HCT116 (cell line): ENCODE data around the gene ELL2.

Experiments used
- CEBPB ChIP-seq: IDR thresholded peaks from 2 replicates; pipeline ENCODE4 v1.6.1; 2012; ENCODE audit warnings: low read depth
- EGR1 ChIP-seq: IDR thresholded peaks from 2 replicates; pipeline ENCODE4 v1.6.1; 2012; ENCODE audit warnings: low read depth
- EZH2 ChIP-seq: fragments of 200-600 bp; sonication (generic); IDR thresholded peaks from 2 replicates; pipeline ENCODE4 v1.6.1; 2017; ENCODE audit warnings: antibody characterized with exemption, mixed run types
- EZH2phosphoT487 ChIP-seq: fragments of 200-600 bp; IDR thresholded peaks from 2 replicates; pipeline ENCODE4 v1.6.1; 2018; ENCODE audit warnings: antibody characterized with exemption, borderline replicate concordance
- POLR2A ChIP-seq: IDR thresholded peaks from 2 replicates; pipeline ENCODE4 v1.7.0; 2011; ENCODE audit warnings: borderline replicate concordance; ENCODE audit not compliant: insufficient read depth, insufficient read length; ENCODE audit errors: extremely low read depth
- POLR2AphosphoS5 ChIP-seq: IDR thresholded peaks from 2 replicates; pipeline ENCODE4 v1.6.1; 2011; ENCODE audit warnings: mild to moderate bottlenecking, low read depth, low read length, moderate library complexity
- RAD21 ChIP-seq: IDR thresholded peaks from 2 replicates; pipeline ENCODE4 v1.6.1; 2012; ENCODE audit warnings: low read depth, mild to moderate bottlenecking
- SIN3A ChIP-seq: IDR thresholded peaks from 2 replicates; pipeline ENCODE4 v1.6.1; 2012; ENCODE audit warnings: low read depth
- SP1 ChIP-seq: IDR thresholded peaks from 2 replicates; pipeline ENCODE4 v1.6.1; 2012; ENCODE audit warnings: low read depth
- TCF7L2 ChIP-seq: IDR thresholded peaks from 2 replicates; pipeline ENCODE4 v1.7.0; 2011; ENCODE audit warnings: borderline replicate concordance, inconsistent platforms; ENCODE audit not compliant: insufficient read depth, insufficient read length; ENCODE audit errors: extremely low read depth
- YY1 ChIP-seq: IDR thresholded peaks from 2 replicates; pipeline ENCODE4 v1.6.1; 2011; ENCODE audit warnings: low read length, low read depth, moderate library complexity, mild to moderate bottlenecking; ENCODE audit not compliant: insufficient replicate concordance; ENCODE audit errors: extremely low read depth
- ZFX ChIP-seq: fragments of 450-650 bp; IDR thresholded peaks from 2 replicates; pipeline ENCODE4 v1.6.1; 2017
- TF ChIP-seq, protein P1 (sequence below), 3 experiments: fragments of 200-600 bp in 1 of 3; sonication (generic) in 1 of 3; IDR thresholded peaks in 2 of 3; conservative IDR thresholded peaks in 1 of 3; 2 replicates each; pipeline ENCODE4 v1.5.1; 2012 to 2017; ENCODE audit warnings: low read depth in 2 of 3, low read length in 2 of 3, antibody characterized with exemption in 1 of 3, borderline replicate concordance in 1 of 3, control low read depth in 1 of 3, mild to moderate bottlenecking in 1 of 3, mixed read lengths in 1 of 3, mixed run types in 1 of 3, moderate library complexity in 1 of 3; ENCODE audit not compliant: insufficient read depth in 1 of 3
- TF ChIP-seq, protein P2 (sequence below): IDR thresholded peaks from 2 replicates; pipeline ENCODE4 v1.6.1; 2012

DNA sequence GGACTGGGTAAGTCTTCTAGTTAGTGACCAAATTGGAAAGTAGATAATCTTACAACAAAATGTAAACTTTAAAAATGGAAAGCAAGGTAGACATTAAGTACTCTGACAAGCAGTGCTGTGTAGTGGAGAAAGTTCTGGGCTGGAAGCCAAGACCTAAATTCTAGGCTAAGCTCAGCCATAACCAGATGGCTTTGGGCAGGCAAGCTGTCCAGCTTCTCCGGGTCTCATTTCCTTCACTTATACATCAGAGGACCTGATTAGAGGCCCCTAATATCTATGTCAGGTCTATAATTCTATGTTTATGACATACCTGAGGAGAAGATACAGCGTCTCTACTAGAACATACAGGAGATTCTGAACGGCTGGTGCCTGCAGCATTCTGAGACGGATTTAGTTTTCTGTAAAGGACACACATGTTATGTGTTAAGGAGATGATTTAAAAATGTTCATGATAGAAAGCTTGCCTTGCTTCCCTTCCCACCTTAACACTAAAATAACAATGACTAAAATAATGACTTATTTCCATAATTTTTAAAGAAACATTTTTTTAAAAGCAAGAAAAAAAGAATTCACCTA lies 61.2 kb downstream of the ELL2 start:
- TF ChIP-seq, protein P1, sequence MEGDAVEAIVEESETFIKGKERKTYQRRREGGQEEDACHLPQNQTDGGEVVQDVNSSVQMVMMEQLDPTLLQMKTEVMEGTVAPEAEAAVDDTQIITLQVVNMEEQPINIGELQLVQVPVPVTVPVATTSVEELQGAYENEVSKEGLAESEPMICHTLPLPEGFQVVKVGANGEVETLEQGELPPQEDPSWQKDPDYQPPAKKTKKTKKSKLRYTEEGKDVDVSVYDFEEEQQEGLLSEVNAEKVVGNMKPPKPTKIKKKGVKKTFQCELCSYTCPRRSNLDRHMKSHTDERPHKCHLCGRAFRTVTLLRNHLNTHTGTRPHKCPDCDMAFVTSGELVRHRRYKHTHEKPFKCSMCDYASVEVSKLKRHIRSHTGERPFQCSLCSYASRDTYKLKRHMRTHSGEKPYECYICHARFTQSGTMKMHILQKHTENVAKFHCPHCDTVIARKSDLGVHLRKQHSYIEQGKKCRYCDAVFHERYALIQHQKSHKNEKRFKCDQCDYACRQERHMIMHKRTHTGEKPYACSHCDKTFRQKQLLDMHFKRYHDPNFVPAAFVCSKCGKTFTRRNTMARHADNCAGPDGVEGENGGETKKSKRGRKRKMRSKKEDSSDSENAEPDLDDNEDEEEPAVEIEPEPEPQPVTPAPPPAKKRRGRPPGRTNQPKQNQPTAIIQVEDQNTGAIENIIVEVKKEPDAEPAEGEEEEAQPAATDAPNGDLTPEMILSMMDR (IDR thresholded peaks at IDR 0.05 in 2 of 3, conservative IDR thresholded peaks at IDR 0.05 in 1 of 3; ENCODE audit: borderline replicate concordance in 1 of 3, insufficient read depth in 1 of 3, low read depth in 2 of 3, low read length in 2 of 3) = no peak
- TF ChIP-seq EGR1 = no peak
- no peak for TF ChIP-seq EZH2
- no peak for TF ChIP-seq ZFX
- TF ChIP-seq RAD21 = no peak
- TF ChIP-seq, protein P2, sequence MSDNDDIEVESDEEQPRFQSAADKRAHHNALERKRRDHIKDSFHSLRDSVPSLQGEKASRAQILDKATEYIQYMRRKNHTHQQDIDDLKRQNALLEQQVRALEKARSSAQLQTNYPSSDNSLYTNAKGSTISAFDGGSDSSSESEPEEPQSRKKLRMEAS = no peak
- no peak for TF ChIP-seq POLR2A
- no peak for TF ChIP-seq TCF7L2
- no peak for TF ChIP-seq POLR2AphosphoS5
- TF ChIP-seq SP1 = no peak
- TF ChIP-seq CEBPB = no peak
- TF ChIP-seq EZH2phosphoT487 = no peak
- no peak for TF ChIP-seq SIN3A
- no peak for TF ChIP-seq YY1
